DMS153 (cell line): ENCODE results near the gene BCL10.
"Not testable (repeated sequence)": the region's sequence is repeated elsewhere in the genome, so short reads cannot be mapped to it uniquely, and the experiment has no call there.

Experiments
- DNase-seq: peaks from one replicate; lab custom pipeline; 2025; lab: John Stamatoyannopoulos, UW

BCL10 gene

DNA sequence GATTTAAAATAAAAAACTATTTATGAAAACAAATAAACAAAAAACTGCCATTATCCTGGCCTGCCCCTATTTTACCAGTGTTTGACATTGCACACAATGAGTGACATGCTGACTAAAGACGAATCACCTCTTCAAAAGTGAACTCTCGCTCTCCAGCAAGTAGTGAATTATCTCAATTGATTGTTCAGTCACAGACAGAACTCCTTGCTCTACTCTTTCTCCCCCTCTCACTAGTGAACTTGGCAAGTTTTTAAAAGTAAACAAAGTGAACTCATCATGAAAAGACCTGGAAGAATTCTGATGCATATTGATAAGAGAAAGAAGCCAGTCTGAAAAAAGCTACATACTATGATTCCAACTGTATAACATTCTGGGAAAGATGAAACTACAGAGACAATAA, 12.3 kb downstream of the BCL10 start:
- DNase-seq, result no peak

DNA sequence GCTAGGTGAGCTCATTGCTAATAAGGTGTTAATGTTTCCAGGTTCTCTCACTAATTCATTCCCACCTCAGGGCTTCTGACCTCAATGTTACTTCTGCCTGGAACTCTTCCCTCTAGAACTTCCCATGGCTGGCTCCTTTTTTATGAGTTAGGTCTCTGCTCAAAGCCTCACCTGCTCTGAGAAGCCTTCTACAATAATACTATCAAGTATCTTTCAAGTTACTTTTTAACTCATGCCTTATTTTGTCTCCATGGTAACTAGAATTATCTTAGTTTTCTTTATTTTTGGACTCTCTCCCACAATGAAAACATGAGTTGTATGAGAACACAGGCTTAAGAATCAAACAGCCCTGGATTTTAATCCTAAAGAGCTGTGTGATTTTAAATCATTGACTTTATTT, 13.4 kb downstream of the BCL10 start:
- no peak for DNase-seq

DNA sequence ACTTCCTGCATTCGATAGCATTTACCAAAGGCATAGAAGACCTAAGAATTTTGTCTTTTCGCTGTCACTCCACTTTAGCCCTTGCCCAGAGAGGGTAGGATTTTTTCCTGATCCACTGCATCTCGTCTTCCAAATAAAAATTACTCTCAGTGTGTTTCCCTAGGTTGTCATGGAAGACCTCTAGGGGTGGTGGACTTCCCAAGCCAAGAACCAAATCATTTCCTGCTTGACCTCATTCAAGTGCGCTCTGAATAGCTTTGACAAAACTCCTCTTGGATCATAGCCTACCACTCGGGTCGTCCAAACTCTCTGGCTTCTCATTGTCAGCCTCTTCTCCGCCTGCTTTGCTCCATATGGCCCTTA, 16.5 kb downstream of the BCL10 start:
- no peak for DNase-seq

DNA sequence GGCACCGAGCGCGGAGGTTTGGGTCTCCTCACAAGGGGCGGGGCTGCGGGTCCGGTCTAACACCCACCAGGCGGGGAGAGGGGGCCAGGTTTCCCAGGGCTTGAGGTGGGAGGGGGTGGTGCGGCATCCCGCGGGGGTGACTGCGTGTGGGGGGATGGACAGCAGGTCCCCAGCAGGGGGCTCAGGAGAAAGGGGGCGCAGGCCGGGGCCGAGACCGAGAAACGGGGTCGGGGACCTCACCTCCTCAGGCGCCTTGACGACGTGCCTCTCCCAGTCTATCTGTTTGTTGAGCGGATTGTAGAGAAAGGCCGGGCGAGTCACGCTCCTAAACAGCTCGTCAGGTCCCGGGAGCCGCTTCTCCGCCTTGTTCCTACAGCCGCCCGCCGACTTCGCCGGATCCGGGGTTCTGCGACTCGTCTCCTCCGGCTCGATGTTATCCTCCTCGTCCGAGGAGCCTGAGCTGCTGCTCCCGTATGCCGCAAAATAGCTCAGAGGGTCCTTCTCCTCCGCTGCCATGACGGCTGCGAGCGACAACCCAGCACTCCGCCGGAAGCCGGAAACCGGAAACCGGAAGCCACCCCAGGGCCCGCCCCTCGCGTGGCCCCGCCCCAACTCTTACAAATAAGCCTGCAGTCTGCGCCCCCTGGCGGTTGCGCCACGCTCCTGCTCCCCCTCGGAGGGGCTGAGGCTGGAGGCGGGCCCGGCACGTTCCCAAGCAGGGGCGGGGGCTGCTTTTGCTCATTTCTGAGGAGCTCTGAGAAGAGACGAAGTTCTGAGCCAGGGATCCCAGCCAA, 17.1 kb downstream of the BCL10 start, which contains the start of gene C1orf52:
Gene C1orf52, minus strand, starts transcription at position 545 of the 794 bp plus-strand sequence. Its CDS starts 29 bp downstream, at position 516.
- peak; percentile 75 for DNase-seq

DNA sequence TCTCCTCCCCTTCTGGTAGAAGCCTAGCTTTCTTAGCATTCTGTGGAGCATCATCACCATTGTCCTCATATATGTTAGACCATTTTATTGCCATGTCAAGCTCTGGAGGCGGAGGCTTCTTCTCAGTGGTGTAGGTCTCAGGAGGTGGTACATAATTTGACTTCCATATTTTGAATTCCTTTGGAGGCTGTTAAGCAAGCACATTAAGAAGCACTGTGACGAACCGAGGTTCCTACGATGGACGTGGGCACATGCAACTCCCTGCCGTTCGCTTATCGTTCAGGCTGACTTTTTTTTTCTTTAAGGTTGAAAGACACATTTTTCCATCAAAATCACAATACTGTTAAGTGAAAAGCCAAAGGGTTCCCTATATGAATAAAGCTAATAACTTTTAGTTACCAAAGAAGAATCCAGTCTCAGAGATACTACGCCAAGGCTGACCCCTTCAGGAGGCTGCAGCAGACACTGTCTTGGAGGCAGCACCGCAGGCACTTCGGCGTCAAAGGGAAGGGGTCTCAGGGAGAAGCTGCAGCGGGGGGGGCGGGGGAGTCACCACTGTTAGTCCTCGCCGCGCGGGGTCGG, 17.8 kb downstream of the BCL10 start:
- DNase-seq, result no peak

DNA sequence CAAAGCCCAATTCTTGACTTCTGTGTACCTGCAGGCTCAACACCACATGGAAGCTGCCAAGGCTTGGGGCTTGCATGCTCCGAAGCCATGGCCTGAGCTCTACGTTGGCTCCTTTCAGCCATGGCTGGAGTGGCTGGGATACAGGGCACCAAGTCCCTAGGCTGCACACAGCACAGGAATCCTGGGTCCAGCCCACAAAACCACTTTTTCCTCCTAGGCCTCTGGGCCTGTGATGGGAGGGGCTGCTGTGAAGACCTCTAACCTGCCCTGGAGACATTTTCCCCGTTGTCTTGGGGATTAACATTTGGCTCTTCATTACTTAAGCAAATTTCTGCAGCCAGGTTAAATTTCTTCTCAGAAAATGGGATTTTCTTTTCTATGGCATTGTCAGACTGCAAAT, 27.4 kb downstream of the BCL10 start:
- not testable (repeated sequence) for DNase-seq

DNA sequence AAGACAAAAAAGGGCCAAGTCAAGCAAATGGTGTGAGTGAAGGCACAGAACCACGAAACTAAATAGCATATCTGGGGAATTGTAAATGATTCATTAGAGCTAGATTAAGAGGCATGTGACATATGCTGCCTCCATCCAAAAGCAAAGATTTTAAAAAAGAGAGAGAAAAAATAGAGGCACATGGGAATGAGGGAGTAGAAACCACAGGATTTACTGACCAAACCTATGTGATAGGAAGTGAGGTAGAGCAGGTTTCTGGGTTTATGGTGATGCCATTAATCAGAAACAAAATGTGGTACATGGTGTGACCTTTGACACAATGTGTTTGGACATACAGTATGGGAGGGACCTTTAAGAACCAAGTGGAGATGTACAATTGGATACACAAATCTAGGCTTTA, 30.5 kb downstream of the BCL10 start:
- no peak for DNase-seq

DNA sequence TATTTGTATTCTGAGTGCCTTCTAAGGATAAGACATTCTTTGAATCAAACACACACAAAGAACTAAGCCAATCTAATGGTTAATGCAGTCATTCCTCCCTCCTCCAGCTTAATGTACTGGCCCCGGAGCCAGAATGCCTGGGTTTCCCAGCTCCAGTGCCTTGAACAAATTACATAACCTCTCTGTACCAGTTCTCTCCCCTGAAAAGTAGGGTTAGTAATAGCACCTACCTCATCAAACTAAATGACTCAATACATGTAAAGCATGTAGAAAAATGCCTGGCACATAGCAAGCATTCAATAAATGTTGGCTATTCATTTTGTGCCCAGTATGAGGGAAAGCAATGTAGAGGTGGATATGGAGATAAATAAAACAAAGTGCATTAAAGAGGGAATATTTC, 31.0 kb downstream of the BCL10 start:
- no peak for DNase-seq

DNA sequence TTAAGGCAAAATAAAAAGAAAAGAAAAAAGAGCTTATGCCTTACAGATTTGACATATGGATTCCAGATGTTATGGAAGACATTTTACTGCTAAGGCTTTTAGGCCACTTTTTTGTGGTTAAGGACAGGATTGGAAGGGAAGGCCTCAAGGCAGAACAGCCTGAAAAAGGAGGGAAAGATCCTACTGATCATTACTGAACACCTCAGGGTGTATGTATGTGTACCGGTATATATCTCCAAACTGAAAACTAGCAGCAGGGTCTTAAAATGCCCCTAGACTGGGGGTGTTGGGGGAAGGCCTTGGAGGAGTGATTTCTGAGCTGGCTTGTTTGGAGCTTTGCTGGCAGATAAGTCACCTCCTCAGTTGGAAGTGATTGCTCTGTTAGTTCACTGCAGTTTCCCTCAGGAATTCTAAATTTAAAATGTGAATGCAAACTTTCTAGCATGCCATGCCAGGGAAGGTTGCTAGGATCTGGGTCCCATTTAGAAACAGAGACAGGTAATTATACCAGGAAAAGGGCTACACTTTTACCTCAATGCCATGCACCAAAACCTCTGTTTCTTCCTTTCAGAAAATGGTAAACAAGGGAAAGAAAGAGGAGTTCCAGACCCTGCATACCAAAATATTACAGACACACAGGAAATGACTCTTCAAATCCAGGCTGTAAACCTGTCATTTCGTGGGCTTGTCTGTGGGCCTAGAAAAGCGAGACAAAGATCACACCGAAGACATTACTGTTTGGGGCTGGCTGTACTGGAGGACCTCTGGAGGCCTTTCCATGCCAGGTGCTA, 32.0 kb downstream of the BCL10 start:
- DNase-seq, result no peak

DNA sequence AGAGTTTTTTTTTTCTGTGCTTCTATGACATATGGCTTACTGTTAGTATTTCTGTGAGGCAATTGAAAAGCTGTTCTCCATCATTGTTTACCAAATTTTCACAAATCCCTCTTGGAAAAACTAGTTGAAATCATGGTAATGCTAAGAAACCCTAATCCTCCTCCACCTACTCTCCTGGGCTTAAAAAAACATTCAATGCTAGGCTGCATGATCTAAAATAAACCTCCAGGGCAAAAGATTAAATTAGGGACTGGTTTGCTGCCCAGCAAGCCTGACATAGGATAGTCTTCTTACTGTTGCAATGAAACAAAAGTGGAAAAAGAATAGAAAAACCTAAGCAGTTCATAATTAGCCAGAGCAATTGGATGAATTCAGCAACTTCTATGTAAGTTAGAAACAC, 33.1 kb downstream of the BCL10 start:
- DNase-seq, result no peak

DNA sequence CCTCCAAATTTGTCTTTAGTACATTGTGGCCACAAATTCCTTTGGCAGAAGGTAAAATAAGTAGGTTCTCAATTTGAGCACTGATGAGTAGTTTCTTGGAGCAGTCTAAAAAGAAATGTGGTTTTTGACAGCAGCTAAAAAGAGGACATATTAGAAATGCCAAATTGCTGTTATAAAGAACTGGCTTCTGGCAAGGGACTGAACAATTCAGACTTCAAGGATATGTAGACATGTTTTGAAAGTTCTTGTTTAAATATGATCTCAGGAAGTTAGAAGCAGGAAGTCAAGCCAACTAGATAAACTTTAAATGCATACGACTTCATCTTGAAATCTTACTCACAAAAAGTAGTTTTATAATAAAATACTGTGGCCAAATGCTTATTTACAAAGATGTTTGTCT, 35.8 kb downstream of the BCL10 start:
- DNase-seq, result no peak

DNA sequence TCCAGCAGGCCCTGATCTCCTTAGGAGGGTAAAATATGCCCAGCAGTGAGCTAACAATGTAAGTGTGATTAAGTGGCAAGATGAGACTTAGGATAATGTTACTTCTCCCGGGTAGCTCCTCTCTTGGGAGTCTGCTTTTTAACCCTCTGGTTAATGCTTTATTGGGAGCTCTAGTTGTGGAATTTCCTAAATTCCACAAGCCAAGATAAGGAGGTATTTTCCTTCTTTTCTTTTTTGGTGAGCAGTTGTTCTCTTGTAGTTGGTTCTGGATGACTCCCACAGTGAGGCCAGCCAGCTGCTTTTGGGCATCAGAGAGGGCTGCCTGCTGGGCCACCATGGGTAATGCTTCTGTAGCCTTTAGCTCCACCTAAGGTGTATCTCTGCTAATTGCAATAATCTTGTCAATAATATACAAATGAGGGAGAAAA, 36.2 kb downstream of the BCL10 start:
- no peak for DNase-seq

DNA sequence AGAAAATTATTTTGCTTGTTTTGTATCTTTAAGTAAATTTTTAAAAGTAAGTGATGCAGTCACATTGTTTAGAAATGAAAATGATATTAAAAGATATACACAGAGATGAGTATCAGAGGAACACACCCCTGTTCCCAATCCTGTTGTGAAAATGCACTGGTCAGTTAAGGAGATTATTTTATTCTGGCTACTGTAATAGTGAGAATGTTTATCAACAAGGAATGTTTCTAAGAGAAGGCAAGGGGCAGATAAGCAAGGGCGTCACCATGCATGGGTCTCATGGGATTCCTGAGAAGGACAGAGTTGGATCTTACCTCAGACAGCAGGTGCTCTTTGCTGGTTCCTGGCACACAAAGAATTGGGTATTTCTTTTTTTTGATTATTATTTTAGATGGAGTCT, 38.8 kb downstream of the BCL10 start:
- DNase-seq, result no peak

DNA sequence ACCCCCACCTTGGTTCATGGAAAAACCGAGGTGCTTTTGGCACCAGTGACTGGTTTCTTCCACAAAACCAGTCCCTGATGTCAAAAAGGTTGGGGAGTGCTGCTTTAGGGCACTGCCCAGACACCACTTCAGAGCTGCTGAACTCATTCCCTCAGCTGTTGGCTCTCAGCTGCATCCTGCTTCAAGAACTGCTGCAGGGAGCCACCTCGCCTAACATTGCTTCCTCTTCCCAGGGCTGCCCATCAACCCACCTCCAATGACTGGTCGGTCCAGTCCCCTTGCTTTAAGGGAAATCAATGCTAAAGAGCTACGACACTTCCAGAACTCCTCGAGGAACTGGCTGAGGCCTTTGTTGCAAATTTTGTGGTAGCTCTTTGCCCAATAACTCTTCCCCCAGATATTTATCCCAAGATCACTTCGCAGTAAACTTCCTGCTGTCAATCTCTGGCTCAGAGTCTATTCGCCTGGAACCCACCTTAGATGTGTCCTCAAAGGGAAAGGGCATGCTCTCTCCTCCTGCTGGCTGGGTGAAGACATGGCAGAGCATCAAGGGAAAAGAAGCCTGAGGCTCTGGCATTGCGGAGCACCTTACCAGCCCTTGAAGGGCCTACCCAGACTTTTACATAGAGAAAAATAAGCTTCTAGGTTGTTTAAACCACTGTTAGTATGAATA, 46.0 kb downstream of the BCL10 start:
- peak; percentile 70 for DNase-seq

DNA sequence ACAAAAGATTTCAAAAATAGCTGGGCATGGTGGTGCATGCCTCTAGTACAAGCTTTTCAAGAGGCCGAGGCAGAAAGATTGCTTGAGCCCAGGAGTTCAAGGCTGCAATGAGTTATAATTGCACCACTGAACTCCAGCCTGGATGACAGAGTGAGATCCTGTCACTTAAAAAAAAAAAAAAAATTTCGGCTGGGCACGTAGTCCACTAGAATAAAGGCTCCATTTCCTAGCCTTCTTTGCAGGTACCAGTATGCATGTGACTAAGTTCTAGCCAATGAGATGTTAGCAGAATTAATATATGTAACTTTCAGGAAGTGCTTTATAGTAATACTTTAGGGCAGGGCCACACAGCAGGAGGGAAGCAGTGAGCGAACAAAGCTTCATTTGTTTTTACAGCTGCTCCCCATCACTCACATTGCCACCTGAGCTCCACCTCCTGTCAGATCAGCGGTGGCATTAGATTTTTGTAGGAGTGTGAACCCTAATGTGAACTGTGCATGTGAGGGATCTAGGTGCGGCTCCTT, 46.8 kb downstream of the BCL10 start:
- peak; percentile 95 for DNase-seq

DNA sequence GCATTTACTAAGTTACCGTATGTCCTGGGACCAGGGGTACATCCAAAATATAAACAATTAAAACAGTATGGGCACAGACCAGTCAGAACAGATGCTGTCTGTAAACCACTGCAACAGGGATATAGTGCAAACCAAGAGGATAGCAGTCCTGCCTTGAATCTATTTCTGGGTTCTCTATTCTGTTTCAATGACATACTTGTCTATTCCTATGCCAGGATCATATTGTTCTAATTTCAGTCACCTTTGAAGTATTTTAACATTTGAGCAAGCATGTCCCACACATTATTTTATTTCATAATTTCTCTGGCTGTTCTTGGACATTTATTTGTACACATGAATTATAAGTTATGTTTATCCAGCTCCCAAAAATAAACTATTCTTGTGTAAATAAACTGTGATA, 47.5 kb downstream of the BCL10 start:
- no peak for DNase-seq

DNA sequence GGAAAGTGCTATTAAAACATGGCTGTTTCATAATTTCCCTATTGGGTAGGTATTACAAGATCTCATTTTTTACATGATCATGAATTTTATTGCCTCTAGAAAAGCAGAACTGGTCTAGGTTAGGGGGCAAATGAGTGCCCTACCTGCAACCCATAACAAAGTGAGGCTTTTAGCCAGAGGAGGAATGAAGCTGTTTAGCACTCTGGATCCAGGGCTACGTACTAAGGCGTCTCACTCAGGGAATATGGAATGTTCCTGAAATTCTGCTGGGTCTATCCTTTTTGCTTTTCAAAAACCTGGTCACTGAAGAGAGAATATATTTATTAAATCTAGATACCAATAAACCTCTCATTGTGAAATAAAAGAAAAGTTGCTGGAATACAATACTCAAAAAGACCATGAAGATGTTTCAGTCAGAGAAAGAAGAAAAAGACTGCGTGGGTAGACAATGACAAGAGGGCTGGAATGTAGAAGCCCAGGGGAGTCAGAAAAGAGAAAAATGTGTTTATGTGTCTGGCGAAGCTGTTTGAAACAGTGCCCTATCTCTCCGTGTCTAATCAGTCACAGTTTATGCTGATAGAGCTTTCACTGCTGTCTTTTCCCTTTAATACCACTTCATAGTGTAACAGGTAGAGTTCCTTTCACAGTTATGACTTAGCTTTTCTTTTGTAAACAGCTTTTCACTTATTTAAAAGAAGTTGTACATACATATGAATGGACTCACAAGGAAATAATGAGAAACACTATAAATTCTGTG, 50.6 kb downstream of the BCL10 start:
- peak; percentile 10 for DNase-seq

DNA sequence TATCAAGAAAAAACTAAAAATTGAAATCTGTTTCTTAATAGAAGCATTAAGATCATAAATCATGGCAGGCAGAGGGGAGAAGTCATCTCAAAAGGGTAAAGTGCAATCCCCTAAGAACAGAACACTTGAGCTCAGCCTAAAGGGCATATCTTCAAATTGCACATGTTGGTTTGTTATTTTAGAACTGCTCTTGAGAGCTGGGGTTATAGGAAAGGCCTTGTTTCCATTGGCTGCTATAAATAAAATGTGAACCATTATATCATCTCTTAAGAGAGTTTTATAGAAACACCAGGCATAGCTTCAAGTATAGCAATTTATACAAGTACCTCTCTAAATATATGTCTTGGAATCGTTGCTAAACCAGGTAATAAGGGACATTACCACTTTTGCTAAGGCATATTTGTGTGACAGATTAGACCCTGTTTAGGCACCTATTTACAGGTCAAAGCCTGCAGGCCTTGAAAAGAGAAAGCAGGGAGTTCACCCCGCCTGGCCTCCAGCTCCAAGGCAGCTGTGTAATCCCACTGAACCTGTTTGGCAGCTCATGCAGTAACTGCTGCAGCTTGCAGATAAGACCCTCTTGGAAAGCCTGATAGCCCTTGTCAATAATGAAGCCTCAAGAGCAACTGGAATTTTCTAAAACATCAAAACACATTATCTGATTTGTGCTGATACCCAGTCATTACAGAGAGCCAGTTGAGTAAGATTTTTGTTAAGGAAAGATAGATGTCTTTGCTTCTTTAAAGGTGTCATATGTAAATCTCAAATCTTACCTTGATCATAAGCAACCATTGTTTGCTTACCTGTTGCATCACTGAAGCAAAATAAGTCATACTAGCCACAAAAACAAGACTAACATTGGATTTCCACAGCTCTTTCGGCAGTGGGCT, 51.5 kb downstream of the BCL10 start:
- peak; percentile 95 for DNase-seq

DNA sequence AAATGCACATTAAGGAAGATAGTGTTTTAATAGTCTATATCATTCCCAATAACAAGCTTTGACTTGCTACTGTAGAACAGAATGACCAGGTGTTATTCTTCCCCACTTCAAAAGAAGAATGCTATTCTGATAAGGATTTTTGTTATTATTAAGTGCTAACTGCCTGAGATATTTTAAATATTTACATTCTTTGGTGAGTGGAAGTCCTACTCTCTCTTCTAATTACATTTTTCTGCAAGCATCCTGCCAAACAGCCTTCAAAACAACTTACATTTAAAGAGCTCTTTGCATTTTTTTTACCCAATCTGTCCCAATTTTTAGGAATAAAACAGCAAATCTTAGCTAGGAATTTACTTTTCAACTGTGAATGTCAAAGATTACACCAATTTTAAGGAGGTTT, 52.1 kb downstream of the BCL10 start:
- DNase-seq, result no peak

DNA sequence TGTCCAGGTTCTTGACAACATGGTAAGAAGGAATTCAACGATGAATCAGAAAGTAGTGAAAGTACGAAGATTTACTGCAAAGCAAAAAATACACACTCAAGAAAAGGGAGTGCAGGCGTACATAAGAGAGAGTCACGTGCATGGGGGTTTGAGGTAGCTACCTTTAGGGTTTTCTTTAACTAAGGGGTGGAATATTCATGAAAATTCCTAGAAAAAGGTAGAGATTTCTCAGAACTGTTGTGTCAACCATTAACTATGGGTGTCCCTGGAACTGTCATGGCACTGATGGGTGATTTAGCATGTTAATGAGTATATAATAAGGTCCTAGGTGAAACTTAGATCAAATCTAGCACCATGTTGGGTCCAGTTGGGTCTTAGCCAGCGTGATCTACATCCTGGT, 53.1 kb downstream of the BCL10 start:
- no peak for DNase-seq
